Fibroblast of lung (primary cell): ENCODE data around the gene GSG1L. TPM values are rescaled to one million over a fixed set of nuclear protein-coding genes. Genes with fewer than 3 reads are reported as not detected.

ENCODE experiments used
- DNase-seq, 2 donors: peaks; one replicate each; pipeline versions ENCODE4 v3.0.0 to v3.0.0-alpha.2; 2010; ENCODE audit warnings: low read depth in 2 of 2
- H2AFZ ChIP-seq: 2 replicates; pipeline ENCODE4 v1.5.1; 2012; ENCODE audit warnings: low read length, control low read depth, inconsistent platforms
- H3K27ac ChIP-seq: 2 replicates; pipeline ENCODE4 v1.5.1; 2011; ENCODE audit warnings: low read length, control low read depth; ENCODE audit not compliant: insufficient read depth
- H3K27me3 ChIP-seq: 2 replicates; pipeline ENCODE4 v1.5.1; 2011; ENCODE audit warnings: mild to moderate bottlenecking, low read length; ENCODE audit not compliant: control insufficient read depth, insufficient read depth
- H3K36me3 ChIP-seq: 2 replicates; pipeline ENCODE4 v1.5.1; 2011; ENCODE audit warnings: low read length; ENCODE audit not compliant: control insufficient read depth, insufficient read depth
- H3K4me1 ChIP-seq: 2 replicates; pipeline ENCODE4 v1.5.1; 2011; ENCODE audit warnings: low read length; ENCODE audit not compliant: control insufficient read depth, insufficient read depth; ENCODE audit errors: extremely low read depth
- H3K4me2 ChIP-seq: 2 replicates; pipeline ENCODE4 v1.5.1; 2011; ENCODE audit warnings: low read length, control low read depth; ENCODE audit not compliant: insufficient read depth; ENCODE audit errors: extremely low read depth
- H3K4me3 ChIP-seq, 4 experiments: fragments of 200-600 bp in 1 of 4; sonication (generic) in 1 of 4; replicated peaks in 1 of 4; 2 replicates each; pipeline ENCODE4 v1.5.1; 2011 to 2016; ENCODE audit warnings: low read length in 4 of 4, low read depth in 3 of 4, mild to moderate bottlenecking in 3 of 4, control low read depth in 2 of 4, inconsistent platforms in 1 of 4, mixed read lengths in 1 of 4; ENCODE audit not compliant: insufficient read depth in 1 of 4; ENCODE audit errors: control extremely low read depth in 1 of 4
- H3K79me2 ChIP-seq: 2 replicates; pipeline ENCODE4 v1.5.1; 2012; ENCODE audit warnings: mild to moderate bottlenecking, low read length, inconsistent platforms; ENCODE audit not compliant: control insufficient read depth, insufficient read depth
- H3K9ac ChIP-seq: 2 replicates; pipeline ENCODE4 v1.5.1; 2011; ENCODE audit warnings: mild to moderate bottlenecking, low read length, control low read depth; ENCODE audit not compliant: insufficient read depth
- H3K9me3 ChIP-seq: 2 replicates; pipeline ENCODE4 v1.5.1; 2012; ENCODE audit warnings: low read depth, low read length; ENCODE audit not compliant: control insufficient read depth, insufficient read depth
- H4K20me1 ChIP-seq: 2 replicates; pipeline ENCODE4 v1.5.1; 2011; ENCODE audit warnings: low read length; ENCODE audit not compliant: control insufficient read depth, insufficient read depth; ENCODE audit errors: extremely low read depth
- CTCF ChIP-seq, 2 donors: IDR thresholded peaks in 1 of 2; conservative IDR thresholded peaks in 1 of 2; 1 replicate in 1 of 2; 2 replicates in 1 of 2; pipeline ENCODE4 v1.5.1; 2011 to 2012; ENCODE audit warnings: low read length in 2 of 2, control low read depth in 1 of 2, inconsistent platforms in 1 of 2, low read depth in 1 of 2, mild to moderate bottlenecking in 1 of 2
- EZH2 ChIP-seq: IDR thresholded peaks from 2 replicates; pipeline ENCODE4 v1.5.1; 2012; ENCODE audit warnings: low read length, control low read depth, mild to moderate bottlenecking; ENCODE audit errors: missing control alignments
- polyA plus RNA-seq, 2 donors: library from polyadenylated mRNA; depleted of rRNA in 1 of 2; stranded (reverse) in 1 of 2; unstranded in 1 of 2; fragments of >200 nt; gene quantifications; 2 replicates each; pipeline ENCODE4 v1.2.1, GENCODE V29; 2011 to 2012; ENCODE audit warnings: missing spikeins in 1 of 2
- total RNA-seq: library from RNA; depleted of rRNA; stranded (reverse); fragments of >200 nt; gene quantifications from 2 replicates; pipeline ENCODE4 v1.2.1, GENCODE V29; 2014

Gene GSG1L
- total and polyA plus RNA-seq, 2 donors (not counting 1 experiment from before 2014, with no cell fraction given), result not detected

GRCh38 chr16:27769561-27770255 lies 293.8 kb downstream of the GSG1L start:
- Histone ChIP-seq H3K4me3 (no peak overlapping the region), H3K27ac (no peak overlapping the region), H3K27me3 (no peaks in the 10 kb centered on the region), H3K4me1 (no peaks in the 10 kb centered on the region), H2AFZ (no peak overlapping the region), H4K20me1 (no peaks in the 10 kb centered on the region), H3K36me3 (peaks cover 1% of the 10 kb centered on the region), H3K9me3 (no peaks in the 10 kb centered on the region), H3K9ac (no peak overlapping the region), H3K4me2 (no peak overlapping the region), H3K79me2 (no peaks in the 10 kb centered on the region)
- TF ChIP-seq CTCF (conservative IDR thresholded peaks at IDR 0.05 in 1 of 2, IDR thresholded peaks at IDR 0.05 in 1 of 2; ENCODE audit: low read depth in 1 of 2, low read length in 2 of 2) (no peak), EZH2 (no peak)
- DNase-seq, result peak in 1 of 2 donors; percentile 98

GRCh38 chr16:27768651-27769272 lies 294.8 kb downstream of the GSG1L start:
- Histone ChIP-seq H3K79me2 (no peaks in the 10 kb centered on the region), H3K4me2 (no peak overlapping the region), H3K27me3 (no peaks in the 10 kb centered on the region), H3K36me3 (peaks cover 1% of the 10 kb centered on the region), H3K4me1 (no peaks in the 10 kb centered on the region), H2AFZ (no peak overlapping the region), H3K9ac (no peak overlapping the region), H4K20me1 (no peaks in the 10 kb centered on the region), H3K9me3 (no peaks in the 10 kb centered on the region), H3K27ac (no peak overlapping the region), H3K4me3 (no peak overlapping the region)
- TF ChIP-seq EZH2, result no peak
- no peak for TF ChIP-seq CTCF (conservative IDR thresholded peaks at IDR 0.05 in 1 of 2, IDR thresholded peaks at IDR 0.05 in 1 of 2; ENCODE audit: low read depth in 1 of 2, low read length in 2 of 2)
- DNase-seq, result peak in 1 of 2 donors; percentile 41

GRCh38 chr16:27767971-27768591 lies 295.4 kb downstream of the GSG1L start:
- H3K4me2 ChIP-seq, result no peak overlapping the region
- DNase-seq, result no peak
- no peaks in the 10 kb centered on the region for H3K27me3 ChIP-seq
- no peaks in the 10 kb centered on the region for H3K79me2 ChIP-seq
- no peaks in the 10 kb centered on the region for H3K9me3 ChIP-seq
- no peak overlapping the region for H3K4me3 ChIP-seq
- no peak overlapping the region for H3K9ac ChIP-seq
- H3K27ac ChIP-seq, result no peak overlapping the region
- TF ChIP-seq EZH2 (no peak), CTCF (conservative IDR thresholded peaks at IDR 0.05 in 1 of 2, IDR thresholded peaks at IDR 0.05 in 1 of 2; ENCODE audit: low read depth in 1 of 2, low read length in 2 of 2) (no peak)
- H3K36me3 ChIP-seq, result peaks cover 1% of the 10 kb centered on the region
- no peak overlapping the region for H2AFZ ChIP-seq
- H4K20me1 ChIP-seq, result no peaks in the 10 kb centered on the region
- no peaks in the 10 kb centered on the region for H3K4me1 ChIP-seq
